Renal pelvis (tissue), 12 donors: ENCODE data around the gene FADS2. TPM values are rescaled to one million over a fixed set of nuclear protein-coding genes. Genes with fewer than 3 reads are reported as not detected.
A peak's percentile ranks its signal among the peaks of the same experiment; 100 is the strongest.

ENCODE experiments used
- DNase-seq: peaks from one replicate; pipeline ENCODE4 v3.0.0-alpha.2; 2013
- long read RNA-seq, 16 experiments: transcript quantifications; one replicate each; lab custom pipeline, GENCODE V29; 2026
- polyA plus RNA-seq, 3 donors: library from polyadenylated mRNA; unstranded; fragments of 120-200 nt; gene quantifications; one replicate each; pipeline ENCODE4 v1.2.1, GENCODE V29; 2013; ENCODE audit not compliant: insufficient read length in 3 of 3

The FADS2 gene
- 100 to 1,000 TPM; 105 to 148 (median 111) TPM for polyA plus RNA-seq
- long read RNA-seq, donor 1, full-length matches to known transcripts, result 18 of 77 reads
- long read RNA-seq, donor 1, partial matches to known transcripts, result 59 of 77 reads
- long read RNA-seq, donor 1, other reads (novel, unspliced or antisense), result 0 of 77 reads
- long read RNA-seq, donor 2, full-length matches to known transcripts, result 30 of 36 reads
- long read RNA-seq, donor 2, partial matches to known transcripts, result 6 of 36 reads
- long read RNA-seq, donor 2, other reads (novel, unspliced or antisense), result 0 of 36 reads
- long read RNA-seq, donor 3, transcript FADS2-202 (12 exons, 3,630 nt), result major isoform, 8 of 39 reads
- long read RNA-seq, donor 3, partial matches to known transcripts, result 15 of 39 reads
- long read RNA-seq, donor 3, other reads (novel, unspliced or antisense), result 9 of 39 reads
- long read RNA-seq, donor 4, transcript FADS2-202 (12 exons, 3,630 nt), result major isoform, 17 of 38 reads
- long read RNA-seq, donor 4, partial matches to known transcripts, result 6 of 38 reads
- long read RNA-seq, donor 4, other reads (novel, unspliced or antisense), result 9 of 38 reads
- long read RNA-seq, donor 5, full-length matches to known transcripts, result 11 of 47 reads
- long read RNA-seq, donor 5, partial matches to known transcripts, result 36 of 47 reads
- long read RNA-seq, donor 5, other reads (novel, unspliced or antisense), result 0 of 47 reads
- long read RNA-seq, donor 6, full-length matches to known transcripts, result 12 of 18 reads
- long read RNA-seq, donor 6, partial matches to known transcripts, result 6 of 18 reads
- long read RNA-seq, donor 6, other reads (novel, unspliced or antisense), result 0 of 18 reads
- long read RNA-seq, donor 7, full-length matches to known transcripts, result 27 of 105 reads
- long read RNA-seq, donor 7, partial matches to known transcripts, result 62 of 105 reads
- long read RNA-seq, donor 7, other reads (novel, unspliced or antisense), result 16 of 105 reads
- long read RNA-seq, donor 8, transcript FADS2-209 (10 exons, 1,703 nt), result major isoform, 8 of 28 reads
- long read RNA-seq, donor 8, transcript FADS2-202 (12 exons, 3,630 nt), result minor isoform, 5 of 28 reads
- long read RNA-seq, donor 8, partial matches to known transcripts, result 12 of 28 reads
- long read RNA-seq, donor 8, other reads (novel, unspliced or antisense), result 0 of 28 reads
- long read RNA-seq, donor 9, transcript FADS2-202 (12 exons, 3,630 nt), result major isoform, 10 of 143 reads
- long read RNA-seq, donor 9, transcript FADS2-209 (10 exons, 1,703 nt), result minor isoform, 6 of 143 reads
- long read RNA-seq, donor 9, partial matches to known transcripts, result 125 of 143 reads
- long read RNA-seq, donor 9, other reads (novel, unspliced or antisense), result 0 of 143 reads
- long read RNA-seq, donor 10, transcript FADS2-202 (12 exons, 3,630 nt), result major isoform, 10 of 50 reads
- long read RNA-seq, donor 10, partial matches to known transcripts, result 27 of 50 reads
- long read RNA-seq, donor 10, other reads (novel, unspliced or antisense), result 8 of 50 reads
- long read RNA-seq, donor 11, partial matches to known transcripts, result 81 of 89 reads
- long read RNA-seq, donor 11, other reads (novel, unspliced or antisense), result 0 of 89 reads
- long read RNA-seq, donor 12, full-length matches to known transcripts, result 34 of 40 reads
- long read RNA-seq, donor 12, partial matches to known transcripts, result 6 of 40 reads
- long read RNA-seq, donor 12, other reads (novel, unspliced or antisense), result 0 of 40 reads
- long read RNA-seq, donor 13, partial matches to known transcripts, result 51 of 55 reads
- long read RNA-seq, donor 13, other reads (novel, unspliced or antisense), result 0 of 55 reads
- long read RNA-seq, donor 14, result 0 reads
- long read RNA-seq, donor 15, transcript FADS2-202 (12 exons, 3,630 nt), result major isoform, 20 of 54 reads
- long read RNA-seq, donor 15, partial matches to known transcripts, result 20 of 54 reads
- long read RNA-seq, donor 15, other reads (novel, unspliced or antisense), result 10 of 54 reads
- long read RNA-seq, donor 16, full-length matches to known transcripts, result 26 of 155 reads
- long read RNA-seq, donor 16, partial matches to known transcripts, result 129 of 155 reads
- long read RNA-seq, donor 16, other reads (novel, unspliced or antisense), result 0 of 155 reads

GRCh38 chr11:61827571-61828378, at the start of gene FADS2:
Gene FADS2, plus strand, starts transcription at chr11:61828300. Its CDS starts 91 bp downstream, at chr11:61828391.
- DNase-seq, result peak; percentile 93

GRCh38 chr11:61778357-61778886, 49.7 kb upstream of the FADS2 start:
- DNase-seq, result no peak

GRCh38 chr11:61778920-61779650, 49.0 kb upstream of the FADS2 start:
- no peak for DNase-seq

DNA sequence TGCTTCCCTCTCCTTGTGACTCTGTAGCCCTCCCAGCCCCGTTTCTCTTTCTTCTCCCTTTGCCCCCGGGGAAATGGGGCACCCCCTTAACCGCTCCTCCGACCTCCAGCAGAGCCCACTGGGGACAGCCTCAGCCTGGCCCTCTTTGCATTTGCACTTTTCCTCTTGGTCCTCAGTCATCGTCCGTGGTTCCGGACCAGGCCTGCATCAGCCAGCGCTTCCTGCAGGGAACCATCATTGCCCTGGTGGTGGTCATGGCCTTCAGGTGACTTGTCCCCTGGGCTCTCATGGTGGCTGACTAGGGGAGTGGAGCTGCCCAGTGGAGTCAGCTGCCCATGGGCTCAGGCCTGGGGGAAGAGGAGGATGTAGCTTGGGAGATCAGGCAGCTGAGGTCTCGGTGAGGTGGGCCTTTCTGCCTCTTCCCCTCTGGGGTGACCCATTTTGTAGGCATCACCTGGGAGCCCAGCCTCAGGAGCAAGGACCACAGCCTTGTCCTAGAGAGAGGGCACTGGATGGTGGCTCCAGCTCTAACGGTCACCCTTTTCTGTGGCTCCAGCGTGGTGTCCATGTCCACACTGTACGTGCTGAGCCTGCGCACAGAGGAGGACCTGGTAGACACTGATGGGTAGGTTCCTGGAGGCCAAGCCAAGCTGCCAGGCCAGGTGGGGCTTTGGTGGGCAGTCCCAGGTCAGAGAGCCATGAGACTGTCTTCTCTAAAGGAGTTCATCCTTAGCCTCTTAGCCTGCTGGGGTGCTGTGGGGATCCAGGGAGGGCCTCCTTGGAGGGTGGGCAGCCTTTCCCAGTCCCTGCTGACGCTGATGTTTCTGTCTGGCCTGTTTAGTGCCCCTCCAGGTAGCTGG, 48.2 kb upstream of the FADS2 start:
- DNase-seq, result no peak

GRCh38 chr11:61780581-61781162, 47.4 kb upstream of the FADS2 start:
- no peak for DNase-seq

GRCh38 chr11:61781585-61781984, 46.5 kb upstream of the FADS2 start:
- no peak for DNase-seq

- DNase-seq, result no peak
Observed at GRCh38 chr11:61782299-61782698, 45.8 kb upstream of the FADS2 start.

- no peak for DNase-seq
Observed at GRCh38 chr11:61782841-61783240, 45.3 kb upstream of the FADS2 start.

- no peak for DNase-seq
Observed at GRCh38 chr11:61783717-61784505, 44.2 kb upstream of the FADS2 start.

DNA sequence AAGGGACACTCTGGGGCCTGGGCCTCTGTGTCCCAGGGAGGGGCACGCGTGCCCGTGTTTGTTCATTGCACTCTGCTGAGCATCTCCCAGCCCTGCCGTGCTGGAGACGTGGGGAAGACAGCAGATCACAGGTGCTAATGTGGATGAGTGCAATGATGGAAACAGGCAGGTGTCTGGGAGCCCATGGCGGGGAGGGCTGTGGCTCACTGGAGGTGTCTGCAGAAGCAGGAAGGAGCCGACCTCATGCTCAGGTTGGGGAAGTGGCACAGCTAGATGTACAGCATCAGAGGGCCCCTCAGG, 43.6 kb upstream of the FADS2 start:
- no peak for DNase-seq

- no peak for DNase-seq
Observed at GRCh38 chr11:61785837-61786402, 42.2 kb upstream of the FADS2 start.

DNA sequence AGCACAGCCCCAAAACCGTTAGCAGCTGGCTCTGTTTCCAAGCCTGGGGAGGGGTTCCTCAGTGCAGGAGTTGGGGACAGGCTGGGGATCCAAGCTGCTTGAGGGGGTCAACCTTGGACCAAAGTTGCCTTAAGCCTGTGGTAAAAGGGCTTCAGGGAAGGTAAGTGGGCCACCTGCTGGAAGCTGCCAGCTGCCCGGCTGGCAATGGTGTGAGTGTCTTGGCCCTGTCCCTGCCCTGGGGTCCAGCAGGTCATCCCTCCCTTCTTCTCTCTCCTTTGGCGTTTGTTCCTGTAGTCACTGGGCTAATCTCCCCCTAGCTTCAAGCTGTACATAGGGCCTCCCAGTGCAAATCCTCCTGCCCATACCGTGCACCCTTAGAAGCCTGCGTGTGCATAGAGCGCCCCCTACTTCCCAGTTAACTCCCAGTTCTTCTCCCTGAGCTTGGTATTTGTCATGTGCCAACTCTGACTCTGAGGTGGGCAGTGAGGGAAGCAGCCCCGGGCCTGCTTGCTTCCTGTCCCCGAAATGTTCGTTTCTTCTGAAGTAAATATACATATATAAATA, 40.1 kb upstream of the FADS2 start:
- DNase-seq, result no peak

DNA sequence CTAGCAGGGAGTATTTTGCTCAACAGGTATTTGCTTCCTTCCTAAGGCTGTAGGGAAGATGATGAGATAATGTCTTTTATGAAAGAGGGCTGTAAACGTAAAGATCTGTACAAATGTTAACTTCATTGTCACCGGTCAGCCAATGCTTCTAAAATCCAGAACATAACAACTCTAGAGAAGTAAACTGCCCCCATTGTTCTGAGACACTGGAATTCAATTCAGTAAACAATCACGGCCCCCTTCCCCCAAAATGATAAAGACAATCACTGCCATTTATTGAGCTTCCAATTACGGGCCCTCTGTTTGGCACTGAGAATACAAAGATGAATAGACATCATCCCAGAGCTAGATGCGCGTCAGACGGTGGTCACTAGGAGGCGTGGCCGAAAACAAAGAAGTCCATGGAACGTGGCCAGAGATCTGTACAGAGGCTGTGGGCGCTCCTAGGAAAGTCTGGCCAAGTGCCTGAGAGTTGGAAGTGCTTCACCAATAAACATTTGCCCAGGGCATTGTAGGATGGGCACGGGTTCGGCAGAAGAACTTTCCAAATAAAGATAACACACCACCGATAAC, 36.3 kb upstream of the FADS2 start:
- DNase-seq, result peak; percentile 89

GRCh38 chr11:61792310-61793082, 35.6 kb upstream of the FADS2 start, which contains the start of the genes FEN1 and TMEM258:
Gene FEN1, plus strand, starts transcription at chr11:61792911. Its CDS starts 2,451 bp downstream, at chr11:61795362.
Gene TMEM258, minus strand, starts transcription at chr11:61792599. Its CDS starts 41 bp downstream, at chr11:61792558.
- peak; percentile 94 for DNase-seq
